ENCODE measurements around the gene SPTBN1.

DNA sequence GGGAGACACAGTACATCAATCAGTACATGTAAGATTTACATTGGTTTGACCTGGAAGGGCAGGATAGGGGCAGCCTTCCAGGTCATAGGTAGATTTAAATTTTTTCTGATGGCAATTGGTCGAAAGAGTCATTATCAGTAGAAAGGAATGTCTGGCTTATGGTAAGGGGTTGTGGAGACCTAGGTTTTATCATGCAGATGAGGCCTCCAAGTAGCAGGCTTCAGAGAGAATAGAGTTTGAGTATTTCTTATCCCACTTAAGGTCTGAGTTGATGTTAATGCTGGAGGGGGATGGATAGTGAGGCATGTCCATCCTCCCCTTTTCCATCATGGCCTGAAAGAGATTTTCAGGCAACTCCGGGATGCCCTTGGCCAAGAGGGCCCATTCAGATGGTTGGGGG, 60.7 kb downstream of the SPTBN1 start:
- TF ChIP-seq RBM34 (IDR thresholded peaks at IDR 0.05; ENCODE audit: borderline replicate concordance, insufficient read depth, low read length) (no peak), FOXJ3 (CRISPR knock-in tag; IDR thresholded peaks at IDR 0.05) (no peak), GATAD2B (IDR thresholded peaks at IDR 0.05; ENCODE audit: borderline replicate concordance) (no peak), MAZ (CRISPR knock-in tag; conservative IDR thresholded peaks at IDR 0.05 in 1 of 2, IDR thresholded peaks at IDR 0.05 in 1 of 2) (no peak), POLR2H (tag; IDR thresholded peaks at IDR 0.05; ENCODE audit: low read depth) (no peak), JUN (IDR thresholded peaks at IDR 0.05; ENCODE audit: borderline replicate concordance, low read depth, low read length) (no peak), JUN (CRISPR knock-in tag; IDR thresholded peaks at IDR 0.05; ENCODE audit: borderline replicate concordance) (no peak), PHF20 (IDR thresholded peaks at IDR 0.05; ENCODE audit: partially characterized antibody) (no peak), HMG20B (CRISPR knock-in tag; IDR thresholded peaks at IDR 0.05) (no peak)
- TF ChIP-seq, protein P1, sequence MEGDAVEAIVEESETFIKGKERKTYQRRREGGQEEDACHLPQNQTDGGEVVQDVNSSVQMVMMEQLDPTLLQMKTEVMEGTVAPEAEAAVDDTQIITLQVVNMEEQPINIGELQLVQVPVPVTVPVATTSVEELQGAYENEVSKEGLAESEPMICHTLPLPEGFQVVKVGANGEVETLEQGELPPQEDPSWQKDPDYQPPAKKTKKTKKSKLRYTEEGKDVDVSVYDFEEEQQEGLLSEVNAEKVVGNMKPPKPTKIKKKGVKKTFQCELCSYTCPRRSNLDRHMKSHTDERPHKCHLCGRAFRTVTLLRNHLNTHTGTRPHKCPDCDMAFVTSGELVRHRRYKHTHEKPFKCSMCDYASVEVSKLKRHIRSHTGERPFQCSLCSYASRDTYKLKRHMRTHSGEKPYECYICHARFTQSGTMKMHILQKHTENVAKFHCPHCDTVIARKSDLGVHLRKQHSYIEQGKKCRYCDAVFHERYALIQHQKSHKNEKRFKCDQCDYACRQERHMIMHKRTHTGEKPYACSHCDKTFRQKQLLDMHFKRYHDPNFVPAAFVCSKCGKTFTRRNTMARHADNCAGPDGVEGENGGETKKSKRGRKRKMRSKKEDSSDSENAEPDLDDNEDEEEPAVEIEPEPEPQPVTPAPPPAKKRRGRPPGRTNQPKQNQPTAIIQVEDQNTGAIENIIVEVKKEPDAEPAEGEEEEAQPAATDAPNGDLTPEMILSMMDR (IDR thresholded peaks at IDR 0.05 in 2 of 3, conservative IDR thresholded peaks at IDR 0.05 in 1 of 3; ENCODE audit: insufficient read depth in 2 of 3, low read depth in 1 of 3, low read length in 3 of 3) = no peak

All from K562 (cell line).